Chondrocyte (in vitro differentiated cells): Measurements from ENCODE around the gene GSTP1. TPM values are rescaled to one million over a fixed set of nuclear protein-coding genes. Genes with fewer than 3 reads are reported as not detected.

Experiments used
- DNase-seq: peaks from one replicate; pipeline ENCODE4 v3.0.0; 2021; ENCODE audit warnings: mixed read lengths, low spot score
- H3K27ac Mint-ChIP-seq: one replicate; pipeline ENCODE4 v1.8.0; 2021; ENCODE audit warnings: mild to moderate bottlenecking, moderate library complexity, mixed read lengths; ENCODE audit not compliant: unreplicated experiment
- H3K27me3 Mint-ChIP-seq: 2 replicates; pipeline ENCODE4 v1.8.0; 2021; ENCODE audit warnings: low read depth, mixed read lengths
- H3K36me3 Mint-ChIP-seq: 2 replicates; pipeline ENCODE4 v1.8.0; 2021; ENCODE audit warnings: low read depth, mixed read lengths
- H3K4me1 Mint-ChIP-seq: 2 replicates; pipeline ENCODE4 v1.8.0; 2021; ENCODE audit warnings: low read depth, mild to moderate bottlenecking, mixed read lengths
- H3K4me3 Mint-ChIP-seq: one replicate; pipeline ENCODE4 v1.8.0; 2021; ENCODE audit warnings: mild to moderate bottlenecking, moderate library complexity, mixed read lengths; ENCODE audit not compliant: unreplicated experiment
- H3K9me3 Mint-ChIP-seq: 2 replicates; pipeline ENCODE4 v1.8.0; 2021; ENCODE audit warnings: low read depth, mixed read lengths
- total RNA-seq: library from RNA; stranded (reverse); gene quantifications from 3 replicates; pipeline ENCODE4 v1.2.1, GENCODE V29; 2021
- TF ChIP-seq, protein P1 (sequence below): fragments of 200-600 bp; sonication (generic); IDR thresholded peaks from 2 replicates; pipeline ENCODE4 v1.5.0; 2021; ENCODE audit warnings: antibody characterized with exemption, mild to moderate bottlenecking, moderate library complexity

GSTP1 gene
- total RNA-seq, 1 donor from 2014 or later = 644 TPM

- Mint-ChIP-seq H3K4me1 (peaks cover 7% of the 10 kb centered on the region), H3K27me3 (peaks cover 32% of the 10 kb centered on the region), H3K27ac (peak overlapping the region; percentile 23), H3K36me3 (no peaks in the 10 kb centered on the region), H3K4me3 (no peak overlapping the region), H3K9me3 (no peaks in the 10 kb centered on the region)
- TF ChIP-seq, protein P1, sequence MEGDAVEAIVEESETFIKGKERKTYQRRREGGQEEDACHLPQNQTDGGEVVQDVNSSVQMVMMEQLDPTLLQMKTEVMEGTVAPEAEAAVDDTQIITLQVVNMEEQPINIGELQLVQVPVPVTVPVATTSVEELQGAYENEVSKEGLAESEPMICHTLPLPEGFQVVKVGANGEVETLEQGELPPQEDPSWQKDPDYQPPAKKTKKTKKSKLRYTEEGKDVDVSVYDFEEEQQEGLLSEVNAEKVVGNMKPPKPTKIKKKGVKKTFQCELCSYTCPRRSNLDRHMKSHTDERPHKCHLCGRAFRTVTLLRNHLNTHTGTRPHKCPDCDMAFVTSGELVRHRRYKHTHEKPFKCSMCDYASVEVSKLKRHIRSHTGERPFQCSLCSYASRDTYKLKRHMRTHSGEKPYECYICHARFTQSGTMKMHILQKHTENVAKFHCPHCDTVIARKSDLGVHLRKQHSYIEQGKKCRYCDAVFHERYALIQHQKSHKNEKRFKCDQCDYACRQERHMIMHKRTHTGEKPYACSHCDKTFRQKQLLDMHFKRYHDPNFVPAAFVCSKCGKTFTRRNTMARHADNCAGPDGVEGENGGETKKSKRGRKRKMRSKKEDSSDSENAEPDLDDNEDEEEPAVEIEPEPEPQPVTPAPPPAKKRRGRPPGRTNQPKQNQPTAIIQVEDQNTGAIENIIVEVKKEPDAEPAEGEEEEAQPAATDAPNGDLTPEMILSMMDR = no peak
- DNase-seq = no peak
These were observed 6.7 kb upstream of the GSTP1 start for GRCh38 chr11:67576735-67577475.

- H3K27me3 Mint-ChIP-seq = peaks cover 34% of the 10 kb centered on the region
- H3K36me3 Mint-ChIP-seq = no peaks in the 10 kb centered on the region
- no peak overlapping the region for H3K4me3 Mint-ChIP-seq
- peaks cover 16% of the 10 kb centered on the region for H3K4me1 Mint-ChIP-seq
- TF ChIP-seq, protein P1 = no peak
- no peak for DNase-seq
- H3K9me3 Mint-ChIP-seq = no peaks in the 10 kb centered on the region
- no peak overlapping the region for H3K27ac Mint-ChIP-seq
These were observed 5.7 kb upstream of the GSTP1 start for GRCh38 chr11:67577951-67578350.

DNA sequence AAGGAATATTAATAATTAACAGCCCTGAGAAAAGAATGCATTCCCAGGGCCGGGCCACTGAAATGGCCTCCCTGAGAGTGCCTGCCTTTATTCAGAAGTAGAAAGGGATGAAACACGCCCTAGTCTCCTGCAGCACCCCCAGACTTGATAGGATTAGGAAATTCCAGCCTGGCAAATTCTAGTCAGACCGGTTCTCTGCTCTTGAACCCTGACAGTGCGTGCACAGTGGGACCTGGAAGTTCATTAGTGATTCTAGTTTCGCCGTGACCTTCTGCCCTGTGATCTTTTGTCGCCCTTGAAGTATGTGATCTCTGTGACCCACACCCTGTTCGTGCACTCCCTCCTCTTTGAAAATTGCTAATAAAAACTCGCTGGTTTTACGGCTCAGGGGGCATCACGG is 2.1 kb upstream of the GSTP1 start:
- DNase-seq = no peak
- Mint-ChIP-seq H3K27me3 (peaks cover 22% of the 10 kb centered on the region), H3K4me1 (peaks cover 42% of the 10 kb centered on the region), H3K9me3 (no peaks in the 10 kb centered on the region), H3K27ac (peak overlapping the region; percentile 73), H3K36me3 (peaks cover 15% of the 10 kb centered on the region), H3K4me3 (no peak overlapping the region)
- TF ChIP-seq, protein P1 = no peak

- H3K4me3 Mint-ChIP-seq = no peak overlapping the region
- no peak overlapping the region for H3K27ac Mint-ChIP-seq
- no peaks in the 10 kb centered on the region for H3K9me3 Mint-ChIP-seq
- H3K36me3 Mint-ChIP-seq = peaks cover 20% of the 10 kb centered on the region
- H3K27me3 Mint-ChIP-seq = peaks cover 21% of the 10 kb centered on the region
- no peak for DNase-seq
- TF ChIP-seq, protein P1 = no peak
- H3K4me1 Mint-ChIP-seq = peaks cover 46% of the 10 kb centered on the region
These were observed 1.6 kb upstream of the GSTP1 start for GRCh38 chr11:67582011-67582410.

DNA sequence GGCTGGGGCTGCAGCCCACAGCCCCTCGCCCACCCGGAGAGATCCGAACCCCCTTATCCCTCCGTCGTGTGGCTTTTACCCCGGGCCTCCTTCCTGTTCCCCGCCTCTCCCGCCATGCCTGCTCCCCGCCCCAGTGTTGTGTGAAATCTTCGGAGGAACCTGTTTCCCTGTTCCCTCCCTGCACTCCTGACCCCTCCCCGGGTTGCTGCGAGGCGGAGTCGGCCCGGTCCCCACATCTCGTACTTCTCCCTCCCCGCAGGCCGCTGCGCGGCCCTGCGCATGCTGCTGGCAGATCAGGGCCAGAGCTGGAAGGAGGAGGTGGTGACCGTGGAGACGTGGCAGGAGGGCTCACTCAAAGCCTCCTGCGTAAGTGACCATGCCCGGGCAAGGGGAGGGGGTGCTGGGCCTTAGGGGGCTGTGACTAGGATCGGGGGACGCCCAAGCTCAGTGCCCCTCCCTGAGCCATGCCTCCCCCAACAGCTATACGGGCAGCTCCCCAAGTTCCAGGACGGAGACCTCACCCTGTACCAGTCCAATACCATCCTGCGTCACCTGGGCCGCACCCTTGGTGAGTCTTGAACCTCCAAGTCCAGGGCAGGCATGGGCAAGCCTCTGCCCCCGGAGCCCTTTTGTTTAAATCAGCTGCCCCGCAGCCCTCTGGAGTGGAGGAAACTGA is 731 bp downstream of the GSTP1 start:
- H3K36me3 Mint-ChIP-seq = peaks cover 23% of the 10 kb centered on the region
- no peaks in the 10 kb centered on the region for H3K9me3 Mint-ChIP-seq
- TF ChIP-seq, protein P1 = no peak
- H3K27me3 Mint-ChIP-seq = peaks cover 15% of the 10 kb centered on the region
- peaks cover 48% of the 10 kb centered on the region for H3K4me1 Mint-ChIP-seq
- peak overlapping the region; percentile 89 for H3K27ac Mint-ChIP-seq
- H3K4me3 Mint-ChIP-seq = peak overlapping the region; percentile 87
- DNase-seq = no peak
